Astrocyte (in vitro differentiated cells and primary cell): ENCODE data around the gene FKBP11.

ENCODE experiments used
- CTCF ChIP-seq: IDR thresholded peaks from 2 replicates; pipeline ENCODE4 v1.5.1; 2011; ENCODE audit warnings: low read depth, mild to moderate bottlenecking, inconsistent platforms, low read length, moderate library complexity; ENCODE audit not compliant: insufficient read depth
- EZH2 ChIP-seq: IDR thresholded peaks from 2 replicates; pipeline ENCODE4 v1.6.1; 2012; ENCODE audit warnings: mild to moderate bottlenecking, low read length, inconsistent platforms; ENCODE audit not compliant: insufficient read depth

GRCh38 chr12:48946205-48946604 lies 20.9 kb upstream of the FKBP11 start:
- TF ChIP-seq CTCF (no peak), EZH2 (no peak)
